ENCODE data around the gene TMEM135.
"Not testable (repeated sequence)": the region's sequence is repeated elsewhere in the genome, so short reads cannot be mapped to it uniquely, and the experiment has no call there.

TMEM135 gene

GRCh38 chr11:87143641-87144040 is 105.9 kb downstream of the TMEM135 start:
- DNase-seq = no peak

- no peak for DNase-seq
Observed at GRCh38 chr11:87144252-87144651, 106.5 kb downstream of the TMEM135 start.

- no peak for DNase-seq
Observed at GRCh38 chr11:87148749-87149148, 111.0 kb downstream of the TMEM135 start.

- DNase-seq = not testable (repeated sequence)
Observed at GRCh38 chr11:87149782-87150181, 112.0 kb downstream of the TMEM135 start.

- DNase-seq = peak in 2 of 4 experiments; percentile 18 to 22
Observed at GRCh38 chr11:87150936-87151335, 113.2 kb downstream of the TMEM135 start.

- no peak for DNase-seq
Observed at GRCh38 chr11:87154246-87154645, 116.5 kb downstream of the TMEM135 start.

- no peak for DNase-seq
Observed at GRCh38 chr11:87156970-87157369, 119.2 kb downstream of the TMEM135 start.

- not testable (repeated sequence) for DNase-seq
Observed at GRCh38 chr11:87169076-87169475, 131.3 kb downstream of the TMEM135 start.

- DNase-seq = no peak
Observed at GRCh38 chr11:87173185-87174039, 135.7 kb downstream of the TMEM135 start.

GRCh38 chr11:87174870-87175269 is 137.1 kb downstream of the TMEM135 start:
- DNase-seq = no peak

- no peak for DNase-seq
Observed at GRCh38 chr11:87176044-87176443, 138.3 kb downstream of the TMEM135 start.

- no peak for DNase-seq
Observed at GRCh38 chr11:87179621-87180020, 141.9 kb downstream of the TMEM135 start.

GRCh38 chr11:87180742-87181141 is 143.0 kb downstream of the TMEM135 start:
- no peak for DNase-seq

- DNase-seq = no peak
Observed at GRCh38 chr11:87181143-87181542, 143.4 kb downstream of the TMEM135 start.

- no peak for DNase-seq
Observed at GRCh38 chr11:87185228-87185627, 147.5 kb downstream of the TMEM135 start.

- DNase-seq = no peak
Observed at GRCh38 chr11:87187076-87187475, 149.3 kb downstream of the TMEM135 start.

- no peak for DNase-seq
Observed at GRCh38 chr11:87187930-87188329, 150.2 kb downstream of the TMEM135 start.

GRCh38 chr11:87188396-87188795 is 150.7 kb downstream of the TMEM135 start:
- not testable (repeated sequence) for DNase-seq

- DNase-seq = not testable (repeated sequence)
Observed at GRCh38 chr11:87188921-87189320, 151.2 kb downstream of the TMEM135 start.

- DNase-seq = no peak
Observed at GRCh38 chr11:87190071-87190470, 152.3 kb downstream of the TMEM135 start.

- DNase-seq = no peak
Observed at GRCh38 chr11:87193756-87194470, 156.2 kb downstream of the TMEM135 start.

- DNase-seq = no peak
Observed at GRCh38 chr11:87194985-87195820, 157.5 kb downstream of the TMEM135 start.
